Endothelial cell of umbilical vein (primary cell): ENCODE measurements around the gene FAM98B.

Experiments used
- JUN ChIP-seq: IDR thresholded peaks from 2 replicates; pipeline ENCODE4 v1.6.1; 2011; ENCODE audit warnings: borderline replicate concordance, low read depth; ENCODE audit not compliant: insufficient read length, insufficient read depth
- MYC ChIP-seq: IDR thresholded peaks from one replicate; pipeline ENCODE4 v1.6.1; 2011; ENCODE audit warnings: mild to moderate bottlenecking, low read depth, low read length
- POLR2A ChIP-seq: IDR thresholded peaks from 2 replicates; pipeline ENCODE4 v1.6.1; 2012; ENCODE audit warnings: low read depth, mild to moderate bottlenecking, control low read depth, low read length
- TF ChIP-seq, protein P1 (sequence below), 2 donors: IDR thresholded peaks; 1 replicate in 1 of 2; 2 replicates in 1 of 2; pipeline ENCODE4 v1.5.1; 2011; ENCODE audit warnings: low read length in 2 of 2, mild to moderate bottlenecking in 2 of 2, moderate library complexity in 2 of 2, control low read depth in 1 of 2, inconsistent platforms in 1 of 2, low read depth in 1 of 2; ENCODE audit not compliant: insufficient read depth in 1 of 2; ENCODE audit errors: extremely low read depth in 1 of 2

DNA sequence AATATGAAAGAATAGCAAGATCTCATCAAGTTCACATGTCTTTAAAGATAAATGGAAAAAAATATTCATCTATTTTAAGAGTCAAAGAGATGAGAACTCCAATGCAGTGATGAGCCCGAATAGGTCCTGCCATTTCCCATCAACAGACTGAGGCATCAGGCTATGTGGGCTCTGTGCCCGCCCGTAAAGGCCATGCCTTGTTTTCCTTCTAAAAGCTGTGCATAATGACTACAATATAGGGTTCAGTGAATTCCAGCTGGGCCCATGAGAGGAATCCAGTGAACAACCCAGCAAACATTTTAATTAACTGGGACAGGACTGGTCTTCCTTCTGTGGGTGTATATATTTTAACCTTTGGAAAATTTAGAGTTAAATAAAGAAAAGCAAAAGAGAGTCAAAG, 66.1 kb downstream of the FAM98B start:
- no peak for TF ChIP-seq POLR2A
- no peak for TF ChIP-seq JUN
- TF ChIP-seq, protein P1, sequence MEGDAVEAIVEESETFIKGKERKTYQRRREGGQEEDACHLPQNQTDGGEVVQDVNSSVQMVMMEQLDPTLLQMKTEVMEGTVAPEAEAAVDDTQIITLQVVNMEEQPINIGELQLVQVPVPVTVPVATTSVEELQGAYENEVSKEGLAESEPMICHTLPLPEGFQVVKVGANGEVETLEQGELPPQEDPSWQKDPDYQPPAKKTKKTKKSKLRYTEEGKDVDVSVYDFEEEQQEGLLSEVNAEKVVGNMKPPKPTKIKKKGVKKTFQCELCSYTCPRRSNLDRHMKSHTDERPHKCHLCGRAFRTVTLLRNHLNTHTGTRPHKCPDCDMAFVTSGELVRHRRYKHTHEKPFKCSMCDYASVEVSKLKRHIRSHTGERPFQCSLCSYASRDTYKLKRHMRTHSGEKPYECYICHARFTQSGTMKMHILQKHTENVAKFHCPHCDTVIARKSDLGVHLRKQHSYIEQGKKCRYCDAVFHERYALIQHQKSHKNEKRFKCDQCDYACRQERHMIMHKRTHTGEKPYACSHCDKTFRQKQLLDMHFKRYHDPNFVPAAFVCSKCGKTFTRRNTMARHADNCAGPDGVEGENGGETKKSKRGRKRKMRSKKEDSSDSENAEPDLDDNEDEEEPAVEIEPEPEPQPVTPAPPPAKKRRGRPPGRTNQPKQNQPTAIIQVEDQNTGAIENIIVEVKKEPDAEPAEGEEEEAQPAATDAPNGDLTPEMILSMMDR (IDR thresholded peaks at IDR 0.05; ENCODE audit: extremely low read depth in 1 of 2, insufficient read depth in 1 of 2, low read depth in 1 of 2, low read length in 2 of 2): no peak
- TF ChIP-seq MYC: no peak
